Peyer's patch (tissue), 4 donors: ENCODE results near the gene CDH23. TPM values are rescaled to one million over a fixed set of nuclear protein-coding genes. Genes with fewer than 3 reads are reported as not detected.
A peak's percentile ranks its signal among the peaks of the same experiment; 100 is the strongest.

Source experiments
- DNase-seq, 3 donors: peaks; one replicate each; pipeline ENCODE4 v3.0.0-alpha.2; 2017 to 2019
- H3K27ac ChIP-seq, 4 donors: fragments of 200-600 bp; sonication (generic); one replicate each; pipeline ENCODE4 v1.5.1; 2016 to 2019
- H3K27me3 ChIP-seq, 2 donors: fragments of 200-600 bp; sonication (generic); one replicate each; pipeline ENCODE4 v1.5.1; 2019
- H3K36me3 ChIP-seq, 3 donors: fragments of 200-600 bp; sonication (generic); one replicate each; pipeline ENCODE4 v1.5.1; 2016 to 2019
- H3K4me1 ChIP-seq, 4 donors: fragments of 200-600 bp; sonication (generic); one replicate each; pipeline ENCODE4 v1.5.1; 2016 to 2019
- H3K4me3 ChIP-seq, 4 donors: fragments of 200-600 bp; sonication (generic); 1 replicate in 3 of 4; 2 replicates in 1 of 4; pipeline ENCODE4 v1.5.1; 2016 to 2019; ENCODE audit warnings: mild to moderate bottlenecking in 1 of 4
- H3K9me3 ChIP-seq, 4 donors: fragments of 200-600 bp; sonication (generic); one replicate each; pipeline ENCODE4 v1.5.1; 2016 to 2019; ENCODE audit warnings: mild to moderate bottlenecking in 1 of 4
- POLR2A ChIP-seq, 2 donors: fragments of 450-650 bp; IDR thresholded peaks; one replicate each; pipeline ENCODE4 v1.5.1; 2017; ENCODE audit warnings: antibody characterized with exemption in 2 of 2, mild to moderate bottlenecking in 2 of 2, moderate library complexity in 2 of 2
- total RNA-seq, 4 donors: library from RNA; depleted of rRNA; stranded (reverse); fragments of >200 nt; gene quantifications; one replicate each; pipeline ENCODE4 v1.1.0, GENCODE V29; 2016
- TF ChIP-seq, protein P1 (sequence below), 6 experiments: fragments of 450-650 bp in 4 of 6; fragments of 200-600 bp in 2 of 6; sonication (generic) in 1 of 6; IDR thresholded peaks; one replicate each; pipeline ENCODE4 v1.5.1; 2017 to 2019; ENCODE audit warnings: antibody characterized with exemption in 6 of 6, mild to moderate bottlenecking in 3 of 6, moderate library complexity in 1 of 6

CDH23 gene
- total RNA-seq, 4 donors from 2014 or later, result 3.2 to 9.9 (median 5.4) TPM

DNA sequence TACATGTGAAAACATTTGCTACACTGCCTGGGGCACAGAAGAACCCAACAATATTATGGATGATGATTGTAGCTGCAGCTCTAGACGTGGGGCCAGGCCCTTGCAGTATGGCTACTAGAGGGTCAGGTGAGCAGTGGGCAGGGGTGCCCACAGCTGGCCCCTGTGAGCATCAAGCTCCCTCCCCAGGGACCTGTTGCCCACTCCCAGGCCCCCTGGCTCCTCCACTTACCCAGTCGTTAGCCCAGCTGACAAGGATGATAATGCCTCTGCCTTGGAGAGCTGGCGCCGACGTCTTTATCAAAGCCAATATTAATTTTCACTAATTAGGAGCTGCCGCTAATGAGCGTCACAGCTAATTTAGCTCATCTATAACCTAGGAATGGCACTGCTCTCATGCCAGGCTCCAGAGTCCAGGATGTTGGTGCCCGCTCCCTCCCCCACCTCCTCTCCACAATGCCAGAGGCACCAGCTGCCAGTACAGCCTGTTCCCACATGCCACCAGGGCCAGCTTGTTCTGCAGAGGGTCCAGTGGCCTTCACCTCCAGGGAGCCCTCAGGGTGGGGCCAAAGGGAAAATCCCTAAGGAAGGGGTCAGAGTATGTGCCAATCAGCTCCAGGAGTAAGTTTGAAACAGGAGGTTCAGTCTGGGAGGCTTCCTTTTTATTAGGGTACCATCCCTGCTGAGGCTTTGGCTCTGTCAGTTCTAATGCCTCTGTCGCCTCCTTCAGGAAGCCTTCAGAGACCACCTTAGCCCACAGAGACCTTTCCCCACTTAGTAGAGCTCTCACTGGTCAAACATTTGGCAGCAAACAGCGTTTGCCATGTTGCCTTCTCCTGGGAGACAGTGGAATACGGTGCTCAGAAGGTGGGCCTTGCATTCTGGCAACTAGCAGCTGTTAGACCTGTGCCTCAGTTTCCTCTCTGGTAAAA, 77.2 kb downstream of the CDH23 start:
- no peaks in the 10 kb centered on the region for H3K36me3 ChIP-seq
- no peaks in the 10 kb centered on the region for H3K9me3 ChIP-seq
- H3K4me3 ChIP-seq, result no peak overlapping the region
- no peak overlapping the region for H3K27ac ChIP-seq
- H3K4me1 ChIP-seq, result peaks cover 0 to 6% (median 0%) of the 10 kb centered on the region in 4 donors
- peak in 1 of 3 donors; percentile 9 for DNase-seq
- H3K27me3 ChIP-seq, result no peaks in the 10 kb centered on the region
- no peak for TF ChIP-seq POLR2A (IDR thresholded peaks at IDR 0.05)
- TF ChIP-seq, protein P1, sequence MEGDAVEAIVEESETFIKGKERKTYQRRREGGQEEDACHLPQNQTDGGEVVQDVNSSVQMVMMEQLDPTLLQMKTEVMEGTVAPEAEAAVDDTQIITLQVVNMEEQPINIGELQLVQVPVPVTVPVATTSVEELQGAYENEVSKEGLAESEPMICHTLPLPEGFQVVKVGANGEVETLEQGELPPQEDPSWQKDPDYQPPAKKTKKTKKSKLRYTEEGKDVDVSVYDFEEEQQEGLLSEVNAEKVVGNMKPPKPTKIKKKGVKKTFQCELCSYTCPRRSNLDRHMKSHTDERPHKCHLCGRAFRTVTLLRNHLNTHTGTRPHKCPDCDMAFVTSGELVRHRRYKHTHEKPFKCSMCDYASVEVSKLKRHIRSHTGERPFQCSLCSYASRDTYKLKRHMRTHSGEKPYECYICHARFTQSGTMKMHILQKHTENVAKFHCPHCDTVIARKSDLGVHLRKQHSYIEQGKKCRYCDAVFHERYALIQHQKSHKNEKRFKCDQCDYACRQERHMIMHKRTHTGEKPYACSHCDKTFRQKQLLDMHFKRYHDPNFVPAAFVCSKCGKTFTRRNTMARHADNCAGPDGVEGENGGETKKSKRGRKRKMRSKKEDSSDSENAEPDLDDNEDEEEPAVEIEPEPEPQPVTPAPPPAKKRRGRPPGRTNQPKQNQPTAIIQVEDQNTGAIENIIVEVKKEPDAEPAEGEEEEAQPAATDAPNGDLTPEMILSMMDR (IDR thresholded peaks at IDR 0.05), result no peak

DNA sequence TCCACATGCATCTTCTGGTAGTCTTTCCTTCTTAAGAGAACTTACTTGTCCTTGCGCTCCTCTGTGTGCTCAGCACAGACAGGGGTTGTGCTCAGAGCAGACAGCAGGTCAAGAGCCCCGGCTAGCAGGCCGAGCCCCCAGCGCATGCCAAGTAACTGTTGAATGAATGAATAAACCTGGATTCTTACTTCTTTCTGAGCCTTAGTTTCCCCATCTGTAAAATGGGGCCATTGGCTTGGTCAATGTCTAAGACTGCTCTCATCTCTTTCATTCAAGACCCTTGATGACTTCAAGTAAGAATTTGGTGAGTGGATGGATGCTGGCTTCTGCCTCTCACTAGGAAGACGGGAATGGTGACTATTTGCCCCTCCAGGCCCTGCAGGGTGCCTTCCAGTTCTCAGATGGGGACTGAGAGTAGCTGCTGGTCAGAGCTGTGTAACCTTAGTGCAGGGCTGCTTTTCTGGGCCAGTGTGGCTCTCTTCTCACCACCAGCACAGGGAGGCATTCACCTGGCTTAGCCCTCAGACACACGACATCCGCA, 78.1 kb downstream of the CDH23 start:
- peak in 1 of 3 donors; percentile 15 for DNase-seq
- Histone ChIP-seq H3K4me1 (peaks cover 0 to 6% (median 0%) of the 10 kb centered on the region in 4 donors), H3K4me3 (no peak overlapping the region), H3K9me3 (no peaks in the 10 kb centered on the region), H3K36me3 (no peaks in the 10 kb centered on the region), H3K27ac (no peak overlapping the region), H3K27me3 (no peaks in the 10 kb centered on the region)
- no peak for TF ChIP-seq POLR2A (IDR thresholded peaks at IDR 0.05)
- TF ChIP-seq, protein P1 (IDR thresholded peaks at IDR 0.05), result no peak

DNA sequence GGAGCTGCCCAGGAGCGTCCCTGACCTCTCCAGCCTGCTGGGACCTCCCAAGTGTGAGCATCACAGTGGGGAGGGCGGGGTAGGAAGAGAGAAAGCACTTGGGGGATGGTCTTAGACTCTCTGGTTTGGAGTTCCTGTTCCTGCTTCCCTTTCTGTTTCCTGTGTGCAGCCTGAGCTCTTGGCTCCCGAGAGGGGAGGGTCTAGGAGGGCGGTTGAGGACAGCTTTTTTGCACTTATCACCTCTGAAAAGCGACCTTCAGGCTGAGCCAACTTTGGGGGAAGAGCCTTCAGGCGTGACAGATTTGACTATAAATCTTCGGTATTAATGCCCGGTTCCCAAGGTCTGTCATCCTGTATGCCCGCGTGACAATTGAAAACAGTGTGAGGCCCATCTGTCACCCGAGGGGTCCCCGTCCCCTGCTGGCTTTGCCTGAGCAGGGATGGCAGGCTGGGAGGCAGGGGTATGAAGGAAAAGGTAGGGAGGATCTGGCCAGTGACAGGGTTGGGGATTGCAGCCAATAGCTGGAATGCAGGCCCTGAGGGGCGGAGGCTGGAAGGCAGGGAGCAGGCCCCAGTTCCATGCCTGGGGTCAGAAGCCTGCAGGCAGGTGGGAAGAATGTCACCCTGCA, 78.6 kb downstream of the CDH23 start:
- H3K4me3 ChIP-seq, result no peak overlapping the region
- no peak for TF ChIP-seq POLR2A (IDR thresholded peaks at IDR 0.05)
- TF ChIP-seq, protein P1 (IDR thresholded peaks at IDR 0.05), result no peak
- peaks cover 0 to 6% (median 0%) of the 10 kb centered on the region in 4 donors for H3K4me1 ChIP-seq
- no peaks in the 10 kb centered on the region for H3K36me3 ChIP-seq
- no peak for DNase-seq
- H3K27me3 ChIP-seq, result no peaks in the 10 kb centered on the region
- no peaks in the 10 kb centered on the region for H3K9me3 ChIP-seq
- no peak overlapping the region for H3K27ac ChIP-seq

DNA sequence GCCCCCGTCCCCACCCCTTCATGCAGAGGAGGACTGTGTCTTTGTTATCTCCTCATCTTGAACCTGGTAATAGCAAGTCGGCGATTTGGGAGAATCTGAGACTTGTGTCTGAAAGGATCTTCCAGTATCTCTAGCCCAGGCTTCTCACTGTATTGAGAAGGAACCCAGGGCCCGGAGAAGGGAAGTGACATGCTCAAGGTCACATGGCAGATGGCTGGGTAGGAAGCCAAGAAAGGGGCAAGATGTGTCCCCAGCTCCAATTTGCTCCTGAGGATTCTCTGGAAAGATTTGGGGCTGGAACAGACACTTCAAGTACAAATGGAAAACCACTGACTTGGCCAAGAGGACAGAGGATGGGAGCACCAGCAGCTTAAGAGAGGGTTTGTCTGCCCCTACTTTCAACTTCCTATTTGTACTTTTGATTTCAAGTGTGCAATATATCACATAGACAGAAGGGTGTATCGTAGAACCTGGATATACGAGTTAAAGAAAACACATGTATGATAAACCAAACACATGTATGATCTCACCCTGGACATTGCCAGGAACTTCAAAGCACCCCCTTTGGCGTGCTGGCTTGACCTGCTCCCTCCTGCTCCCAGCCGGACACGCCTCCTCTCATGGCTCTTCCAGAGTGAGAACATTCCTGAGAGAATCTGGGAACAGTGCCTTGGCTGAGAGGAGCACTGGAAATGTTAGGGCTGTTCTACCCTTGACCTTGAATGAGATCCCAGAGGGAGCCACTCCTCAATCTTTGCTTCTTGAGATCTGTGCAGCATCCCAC, 79.7 kb downstream of the CDH23 start:
- peak overlapping the region in 1 of 4 donors; percentile 25 for H3K27ac ChIP-seq
- peak in 1 of 3 donors; percentile 24 for DNase-seq
- no peaks in the 10 kb centered on the region for H3K9me3 ChIP-seq
- H3K36me3 ChIP-seq, result no peaks in the 10 kb centered on the region
- H3K27me3 ChIP-seq, result no peaks in the 10 kb centered on the region
- TF ChIP-seq POLR2A (IDR thresholded peaks at IDR 0.05), result no peak
- TF ChIP-seq, protein P1 (IDR thresholded peaks at IDR 0.05), result no peak
- H3K4me1 ChIP-seq, result peaks cover 0 to 6% (median 0%) of the 10 kb centered on the region in 4 donors
- no peak overlapping the region for H3K4me3 ChIP-seq

DNA sequence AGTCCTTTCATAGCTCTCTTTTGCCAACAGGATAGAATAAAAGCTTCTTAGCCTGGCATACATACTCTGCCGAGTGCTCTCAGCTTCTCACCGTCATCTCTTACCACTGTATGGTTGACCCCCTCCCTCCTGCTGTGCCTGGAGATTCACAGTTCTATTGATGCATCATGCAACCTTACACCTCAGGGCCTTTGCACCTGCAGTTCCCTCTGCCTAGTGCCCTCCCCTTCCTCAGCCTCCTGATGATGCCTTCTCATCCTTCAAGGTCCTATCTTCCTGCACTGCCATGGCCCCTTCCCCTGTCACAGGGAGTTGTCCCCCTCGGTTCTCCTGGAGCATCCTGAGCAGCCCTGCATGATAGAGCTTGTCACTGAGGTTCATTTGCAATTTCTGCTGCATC, 81.5 kb downstream of the CDH23 start:
- TF ChIP-seq, protein P1 (IDR thresholded peaks at IDR 0.05), result no peak
- no peak for TF ChIP-seq POLR2A (IDR thresholded peaks at IDR 0.05)
- Histone ChIP-seq H3K4me3 (no peak overlapping the region), H3K4me1 (peaks cover 0 to 6% (median 0%) of the 10 kb centered on the region in 4 donors), H3K27me3 (no peaks in the 10 kb centered on the region), H3K36me3 (no peaks in the 10 kb centered on the region), H3K9me3 (no peaks in the 10 kb centered on the region), H3K27ac (no peak overlapping the region)
- peak in 1 of 3 donors; percentile 8 for DNase-seq
